G401 (cell line): ENCODE results near the gene LIPC. TPM values are rescaled to one million over a fixed set of nuclear protein-coding genes. Genes with fewer than 3 reads are reported as not detected.
A peak's percentile ranks its signal among the peaks of the same experiment; 100 is the strongest.

Experiments
- DNase-seq: peaks from one replicate; pipeline ENCODE4 v3.0.0-alpha.2; 2015; ENCODE audit warnings: low spot score
- in situ Hi-C: cut with HindIII; loops from 2 replicates; pipeline ENCODE4 v1.10.0; 2016; ENCODE audit warnings: low sequenced_read_pairs, mixed read lengths
- total RNA-seq: library from RNA; depleted of rRNA; stranded (reverse); fragments of >200 nt; shearing (Covaris generic); gene quantifications from 2 replicates; pipeline ENCODE4 v1.2.3, GENCODE V29; 2014; rRNA removed

Gene LIPC
- not detected in 2 replicates for total RNA-seq

DNA sequence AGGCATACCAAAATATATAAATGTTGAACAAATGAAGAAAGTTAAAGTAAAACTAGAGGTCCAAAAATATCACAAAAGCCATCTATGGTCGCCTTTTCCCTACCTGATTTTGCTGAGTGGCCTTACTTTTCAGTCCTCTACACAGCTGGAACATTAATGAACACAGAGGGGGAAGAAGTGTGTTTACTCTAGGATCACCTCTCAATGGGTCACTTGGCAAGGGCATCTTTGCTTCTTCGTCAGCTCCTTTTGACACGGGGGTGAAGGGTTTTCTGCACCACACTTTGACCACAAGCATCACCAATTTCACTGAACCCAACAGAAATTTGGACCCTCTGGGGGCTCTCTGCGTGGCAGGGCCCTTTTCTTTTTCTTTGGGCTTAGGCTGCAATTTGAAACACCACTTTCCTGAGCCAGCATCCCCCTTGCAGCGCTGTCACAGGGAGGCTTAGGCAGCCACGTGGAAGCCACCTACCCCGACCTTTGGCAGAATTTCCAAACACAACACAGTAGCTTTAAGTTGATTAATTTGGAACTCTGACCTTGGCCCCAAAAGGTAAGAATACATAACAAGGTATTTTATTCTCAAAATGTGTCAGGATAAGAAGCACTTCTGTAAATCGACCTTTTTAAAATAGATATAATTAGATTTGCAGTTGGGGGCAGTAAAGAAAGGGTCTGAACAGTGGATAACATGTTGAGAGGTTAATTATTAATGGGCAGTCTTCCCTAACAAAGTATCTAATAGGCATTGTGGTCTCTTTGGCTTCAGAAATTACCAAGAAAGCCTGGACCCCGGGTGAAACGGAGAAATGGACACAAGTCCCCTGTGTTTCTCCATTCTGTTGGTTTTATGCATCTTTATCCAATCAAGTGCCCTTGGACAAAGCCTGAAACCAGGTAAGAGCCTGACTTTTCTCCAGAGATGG is at the start of gene LIPC:
Gene LIPC (plus strand): TSS at position 771 of the 929 bp plus-strand sequence. CDS start 42 bp downstream, at position 813.
- DNase-seq, result no peak
- in situ Hi-C loops, result no loop called here

DNA sequence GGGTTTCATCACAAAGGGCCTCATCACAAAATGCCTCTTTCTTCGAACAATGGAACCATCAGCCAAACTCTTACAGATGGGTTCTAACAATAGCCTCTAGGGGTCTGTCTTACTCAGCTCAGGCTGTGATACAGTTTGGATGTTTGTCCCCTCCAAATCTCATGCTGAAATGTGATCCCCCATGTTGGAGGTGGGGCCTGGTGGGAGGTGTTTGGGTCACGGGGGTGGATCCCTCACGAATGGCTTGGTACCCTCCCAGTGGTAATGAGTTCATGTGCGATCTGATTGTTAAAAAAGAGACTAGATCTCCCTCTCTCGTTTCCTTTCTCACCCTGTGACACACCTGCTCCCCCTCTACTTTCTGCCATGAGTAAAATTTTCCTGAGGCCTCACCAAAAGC is 47.9 kb upstream of the LIPC start:
- DNase-seq, result no peak
- in situ Hi-C loops, result no loop called here

DNA sequence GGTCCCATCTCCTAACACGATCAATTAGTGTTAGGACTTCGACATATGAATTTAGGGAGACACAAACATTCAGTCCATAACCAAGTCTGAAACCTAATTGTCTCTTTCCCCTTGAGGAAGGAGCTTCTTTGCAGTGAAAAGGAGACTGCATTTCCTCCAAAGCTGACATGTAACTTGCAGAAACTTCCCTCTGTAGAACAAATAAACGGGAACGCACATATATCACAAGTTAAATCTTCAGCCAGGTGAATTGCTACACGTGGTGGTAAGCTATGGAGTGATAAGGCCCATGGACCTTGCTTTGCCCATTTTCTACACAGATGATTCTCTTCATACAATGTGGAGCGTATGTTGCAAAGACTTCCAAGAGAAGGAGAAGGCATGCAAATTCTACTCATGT is 47.1 kb upstream of the LIPC start:
- DNase-seq, result no peak
- in situ Hi-C loops, result no loop called here

DNA sequence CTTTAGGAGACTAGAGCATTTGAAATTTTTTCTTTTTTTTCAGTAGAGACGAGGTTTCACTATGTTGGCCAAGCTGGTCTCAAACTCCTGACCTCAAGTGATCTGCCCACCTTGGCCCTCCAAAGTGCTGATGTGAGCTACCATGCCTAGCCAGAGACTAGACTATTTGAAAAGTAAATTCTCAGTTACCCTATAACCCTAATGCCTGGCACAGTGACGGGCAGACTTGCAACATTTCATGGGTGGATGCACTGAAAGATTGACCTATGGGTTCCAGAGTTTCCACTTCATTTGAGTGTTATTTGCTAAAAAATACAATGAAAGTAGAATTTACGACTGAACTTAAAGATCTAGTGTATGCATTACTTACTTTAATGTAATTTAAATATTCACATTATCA is 45.7 kb upstream of the LIPC start:
- in situ Hi-C loops, result no loop called here
- no peak for DNase-seq

GRCh38 chr15:58386641-58387040 is 45.1 kb upstream of the LIPC start:
- no peak for DNase-seq
- in situ Hi-C loops, result no loop called here

DNA sequence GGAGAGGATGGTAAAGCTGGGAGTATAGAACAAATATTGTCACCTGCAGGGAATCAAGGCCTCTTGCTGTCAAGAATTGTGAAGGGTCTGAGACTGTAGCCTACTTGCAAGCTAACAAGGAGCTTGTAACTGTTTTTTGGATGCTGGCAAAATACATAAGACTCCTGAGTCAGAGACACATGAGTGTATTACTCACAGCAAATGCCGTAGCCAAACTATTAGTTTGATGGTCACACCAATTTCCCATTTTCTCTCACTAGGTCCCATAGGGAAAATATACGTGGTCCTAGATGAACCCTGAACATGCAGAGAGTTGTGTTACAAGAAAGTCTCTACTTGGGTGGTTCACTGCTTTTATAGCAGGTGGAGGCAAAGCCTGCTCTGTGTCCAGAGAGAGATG is 44.7 kb upstream of the LIPC start:
- DNase-seq, result no peak
- in situ Hi-C loops, result no loop called here

DNA sequence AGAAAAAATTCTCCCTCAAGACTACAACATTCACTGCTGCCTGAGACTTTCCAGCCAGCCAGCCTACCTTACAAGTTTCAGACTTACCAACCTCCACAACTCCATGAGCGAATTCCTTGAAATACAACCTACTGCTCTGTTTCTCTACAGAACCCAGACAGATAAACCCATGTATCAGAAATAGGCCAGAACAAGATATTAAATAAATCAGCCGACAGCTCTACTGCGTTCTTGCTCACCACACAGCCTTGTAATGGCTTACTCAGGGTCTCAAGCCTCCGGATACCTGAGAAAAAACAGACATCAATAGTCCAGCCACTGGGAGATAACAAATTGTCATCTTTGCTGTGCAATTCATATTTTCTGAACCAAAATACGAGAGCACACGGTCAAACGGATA is 43.6 kb upstream of the LIPC start:
- no peak for DNase-seq
- in situ Hi-C loops, result no loop called here

- DNase-seq, result no peak
- in situ Hi-C loops, result no loop called here
Observed at GRCh38 chr15:58390118-58390517, 41.7 kb upstream of the LIPC start.

- in situ Hi-C loops, result no loop called here
- DNase-seq, result no peak
Observed at GRCh38 chr15:58390655-58391054, 41.1 kb upstream of the LIPC start.

DNA sequence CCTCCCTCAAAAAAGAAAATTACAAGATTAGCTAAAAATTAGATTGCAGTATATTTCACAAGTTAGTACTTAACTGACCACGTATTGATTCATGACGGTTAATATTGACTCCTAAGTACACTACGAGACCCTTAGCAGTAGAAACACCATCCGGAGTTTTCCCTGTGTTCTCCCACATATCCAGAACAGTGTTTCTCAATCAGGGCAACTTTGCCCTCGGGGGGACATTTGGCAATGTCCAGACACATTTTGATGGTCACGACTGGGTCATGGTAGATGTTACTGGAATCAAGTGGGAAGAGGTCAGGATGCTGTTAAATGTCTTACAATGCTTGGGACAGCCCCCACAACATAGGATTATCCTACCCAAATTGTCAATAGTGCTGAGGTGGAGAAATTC is 40.7 kb upstream of the LIPC start:
- in situ Hi-C loops, result no loop called here
- DNase-seq, result no peak

- DNase-seq, result no peak
- in situ Hi-C loops, result no loop called here
Observed at GRCh38 chr15:58392141-58392540, 39.6 kb upstream of the LIPC start.

DNA sequence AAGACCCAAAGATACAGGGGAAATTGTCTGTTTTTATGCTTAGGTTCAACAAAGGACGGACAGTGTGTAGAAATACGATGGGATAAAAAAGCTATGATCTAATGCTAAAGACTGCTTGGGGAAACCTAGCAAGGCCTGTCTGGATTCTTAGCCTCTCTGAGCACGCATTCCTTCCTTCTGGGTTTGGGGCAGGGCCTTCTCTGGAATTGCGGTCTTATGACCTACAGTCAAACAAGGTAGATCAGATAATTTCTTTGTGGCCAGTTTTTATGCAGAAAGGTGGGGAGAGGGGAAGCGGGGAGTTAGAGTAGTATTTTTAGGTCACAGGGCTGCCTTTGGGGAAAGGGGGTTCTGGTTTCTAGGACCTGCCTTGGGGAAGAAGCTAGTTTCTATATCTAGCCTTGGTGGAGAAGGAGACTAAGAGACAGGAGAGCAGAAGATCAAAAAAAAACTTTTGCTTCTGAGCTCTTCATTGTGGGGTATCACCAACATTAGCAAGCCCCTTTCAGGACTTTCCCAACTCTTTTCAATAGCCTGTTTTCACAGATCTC is 39.1 kb upstream of the LIPC start:
- in situ Hi-C loops, result no loop called here
- DNase-seq, result no peak

DNA sequence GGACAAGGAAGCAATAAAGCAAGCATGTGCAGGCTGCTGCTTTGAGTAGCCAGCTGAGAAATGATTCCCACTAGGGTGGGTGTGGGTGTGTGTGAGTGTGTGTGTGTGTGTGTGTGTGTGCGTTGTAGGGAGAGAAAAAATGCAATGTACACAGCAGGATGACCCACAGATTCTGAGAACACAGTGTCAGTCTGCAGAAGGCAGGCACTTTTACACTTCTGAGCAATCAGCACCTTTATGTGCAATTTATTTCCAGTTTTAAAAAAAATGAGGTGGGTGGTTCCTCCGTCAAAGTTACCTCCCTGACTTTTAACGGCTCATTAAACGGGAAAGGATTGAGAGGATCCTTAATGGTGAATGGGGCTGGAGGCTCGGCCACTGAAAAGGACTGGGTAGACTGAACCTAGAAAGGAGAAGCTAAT is 38.5 kb upstream of the LIPC start:
- in situ Hi-C loops, result no loop called here
- DNase-seq, result no peak

DNA sequence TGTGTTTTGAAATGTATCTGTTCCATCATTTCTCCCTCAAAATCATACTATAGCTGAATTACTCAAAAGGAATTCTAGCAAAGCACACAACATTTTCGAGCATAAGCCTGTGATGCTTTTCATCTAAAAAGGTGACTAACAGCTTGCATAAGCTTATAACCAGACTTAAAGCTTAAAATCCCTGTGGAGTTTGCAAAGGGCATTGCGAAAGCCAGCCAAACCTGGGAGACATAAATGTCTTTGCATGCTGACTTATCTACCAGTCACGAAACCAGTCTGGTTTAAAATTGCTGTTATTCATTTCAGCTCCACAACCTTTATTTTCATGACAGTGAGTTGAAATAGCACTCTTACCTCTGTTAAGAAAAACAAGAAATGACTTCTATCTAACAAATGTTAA is 35.6 kb upstream of the LIPC start:
- DNase-seq, result peak; percentile 40
- in situ Hi-C loops, result no loop called here

DNA sequence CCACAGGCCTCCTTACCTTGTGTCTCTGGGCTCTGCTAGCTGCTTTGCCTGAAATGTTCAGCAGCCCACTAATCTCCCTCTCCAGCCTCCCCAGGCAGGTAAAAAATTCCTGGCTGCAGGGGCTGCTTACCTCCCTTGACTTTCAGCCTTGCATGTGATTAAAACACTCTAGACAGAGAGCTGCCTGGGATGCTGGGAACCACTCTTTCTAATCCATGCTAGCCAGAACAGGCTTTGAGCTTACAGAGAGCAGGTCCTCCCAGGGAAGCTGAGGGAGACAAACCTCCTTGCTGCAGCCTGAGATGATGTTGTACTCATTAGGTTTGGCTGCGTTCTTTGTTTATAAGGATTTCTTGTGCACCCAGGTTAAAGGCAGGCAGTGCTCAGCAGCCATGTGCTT is 33.7 kb upstream of the LIPC start:
- in situ Hi-C loops, result no loop called here
- peak; percentile 33 for DNase-seq

GRCh38 chr15:58398643-58399042 is 33.1 kb upstream of the LIPC start:
- in situ Hi-C loops, result no loop called here
- no peak for DNase-seq

DNA sequence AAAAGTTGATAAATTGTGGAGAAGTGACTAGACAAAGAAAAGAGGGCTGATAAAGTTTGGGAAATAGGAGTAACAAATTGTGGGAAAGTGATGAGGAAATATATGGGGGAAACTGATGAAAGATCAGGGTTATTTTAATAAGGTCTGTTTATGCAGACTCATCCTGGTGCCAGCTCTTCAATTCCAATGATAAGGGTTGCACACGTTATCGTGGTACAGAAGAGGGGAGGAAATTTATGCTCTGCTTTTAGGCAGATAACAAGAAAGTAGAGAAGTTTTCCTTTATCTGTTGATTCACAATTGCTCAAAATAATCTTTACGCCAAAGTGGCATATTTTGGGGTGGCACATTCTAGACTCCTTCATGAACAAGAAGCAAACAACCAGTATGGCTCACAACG is 32.1 kb upstream of the LIPC start:
- DNase-seq, result no peak
- in situ Hi-C loops, result no loop called here

GRCh38 chr15:58401276-58401675 is 30.5 kb upstream of the LIPC start:
- in situ Hi-C loops, result no loop called here

GRCh38 chr15:58401991-58402649 is 29.7 kb upstream of the LIPC start:
- peak; percentile 59 for DNase-seq
- in situ Hi-C loops, result no loop called here

More at GRCh38 chr15:58401276-58401675, 30.5 kb upstream of the LIPC start:
- DNase-seq, result peak; percentile 98

- DNase-seq, result peak; percentile 99
- in situ Hi-C loops, result no loop called here
Observed at GRCh38 chr15:58403581-58403980, 28.2 kb upstream of the LIPC start.
